GM12864 (cell line): ENCODE results near the gene TRAF5.

Experiments used
- DNase-seq: peaks from one replicate; pipeline ENCODE4 v3.0.0-alpha.2; 2011; ENCODE audit warnings: low read depth
- H3K4me3 ChIP-seq: 2 replicates; pipeline ENCODE4 v1.5.1; 2011; ENCODE audit warnings: mild to moderate bottlenecking, low read depth, low read length, control low read depth
- CTCF ChIP-seq: IDR thresholded peaks from 2 replicates; pipeline ENCODE4 v1.5.1; 2011; ENCODE audit warnings: low read depth, mild to moderate bottlenecking, moderate library complexity, low read length, control low read depth, inconsistent platforms; ENCODE audit errors: missing control alignments

Gene TRAF5

DNA sequence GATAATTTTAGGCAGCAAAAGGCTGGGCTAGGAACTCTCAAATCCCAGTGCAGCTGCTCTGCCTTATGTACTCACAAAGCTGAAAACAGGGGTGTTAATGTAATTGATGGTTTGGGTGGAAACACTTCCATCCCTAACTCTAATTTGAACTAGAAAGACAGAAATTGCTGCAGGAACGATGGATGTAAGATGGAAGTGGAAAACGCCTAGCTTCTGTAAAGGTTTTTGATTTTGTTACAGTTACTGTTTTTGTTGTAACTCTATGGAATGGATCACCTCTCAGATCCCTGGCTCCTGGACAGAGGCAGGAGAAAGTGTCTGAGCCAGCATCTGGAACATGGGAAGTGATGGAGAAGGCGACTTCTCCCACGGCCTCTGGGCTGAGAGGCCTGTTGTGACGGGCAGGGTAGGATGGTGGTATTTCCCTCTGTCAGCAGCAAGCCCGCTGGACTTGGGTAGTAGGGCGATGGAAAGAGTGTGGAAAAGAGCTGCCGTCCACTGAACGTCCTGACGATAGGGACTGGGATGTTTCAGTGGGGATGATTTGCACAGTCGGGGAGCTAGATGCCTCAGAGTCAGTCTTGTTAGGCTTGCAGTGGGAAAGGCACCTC, 1.6 kb downstream of the TRAF5 start:
- no peak for TF ChIP-seq CTCF
- peak overlapping the region; percentile 83 for H3K4me3 ChIP-seq

DNA sequence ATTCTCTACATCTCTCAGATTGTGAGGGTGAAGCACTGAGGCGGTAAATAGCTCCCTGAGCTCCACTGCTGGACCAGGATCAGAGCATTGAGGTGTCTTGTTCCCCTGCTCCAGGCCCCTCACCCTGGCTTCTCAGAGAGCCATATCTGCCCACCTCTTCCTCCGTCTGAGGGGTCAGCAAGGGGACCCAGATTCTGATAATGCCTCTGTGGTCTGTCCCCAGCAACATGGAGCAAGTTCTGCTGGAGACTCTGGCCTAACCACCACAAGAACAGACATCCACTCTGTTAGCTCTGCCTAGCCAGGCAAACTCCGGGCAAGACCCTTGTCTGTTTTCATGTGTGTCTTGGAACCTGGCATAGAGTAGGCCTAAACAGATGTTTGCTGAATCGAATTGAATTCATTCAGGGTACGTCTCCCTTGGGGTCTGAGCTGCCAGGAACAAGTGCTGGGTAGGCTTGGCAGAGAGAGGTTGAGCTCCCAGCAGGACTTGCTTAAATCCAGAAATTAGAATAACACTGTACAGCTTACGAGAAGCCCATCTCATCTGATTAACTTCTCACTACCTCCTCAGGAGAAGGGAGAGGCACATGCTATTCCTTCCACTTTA, 2.3 kb downstream of the TRAF5 start:
- no peak for DNase-seq
- TF ChIP-seq CTCF = no peak
- H3K4me3 ChIP-seq = peak overlapping the region; percentile 83

More for the DNA sequence above, 1.6 kb downstream of the TRAF5 start:
- DNase-seq = no peak

DNA sequence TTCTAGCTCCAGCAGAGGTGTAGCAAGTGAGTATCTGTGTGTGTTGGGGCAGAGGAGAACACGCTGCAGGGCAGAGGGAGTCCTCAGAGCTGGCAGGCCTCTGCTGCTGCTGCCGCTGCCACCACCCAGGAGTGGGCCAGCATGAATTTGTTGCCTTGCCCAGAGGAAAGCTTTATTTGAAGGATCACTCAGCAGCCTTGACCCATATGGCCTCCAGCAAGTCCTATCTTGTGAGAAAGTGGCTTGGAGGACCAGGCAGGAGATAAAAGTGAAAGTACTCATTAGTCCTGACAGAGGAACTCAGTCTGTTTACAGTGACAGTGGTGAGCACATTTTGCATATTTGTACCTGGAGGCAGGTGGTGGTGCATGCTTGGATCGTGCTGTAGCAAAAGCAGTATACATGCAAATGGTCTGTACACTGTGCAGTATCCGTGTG, 3.1 kb downstream of the TRAF5 start:
- H3K4me3 ChIP-seq = peak overlapping the region; percentile 83
- no peak for TF ChIP-seq CTCF
- no peak for DNase-seq

DNA sequence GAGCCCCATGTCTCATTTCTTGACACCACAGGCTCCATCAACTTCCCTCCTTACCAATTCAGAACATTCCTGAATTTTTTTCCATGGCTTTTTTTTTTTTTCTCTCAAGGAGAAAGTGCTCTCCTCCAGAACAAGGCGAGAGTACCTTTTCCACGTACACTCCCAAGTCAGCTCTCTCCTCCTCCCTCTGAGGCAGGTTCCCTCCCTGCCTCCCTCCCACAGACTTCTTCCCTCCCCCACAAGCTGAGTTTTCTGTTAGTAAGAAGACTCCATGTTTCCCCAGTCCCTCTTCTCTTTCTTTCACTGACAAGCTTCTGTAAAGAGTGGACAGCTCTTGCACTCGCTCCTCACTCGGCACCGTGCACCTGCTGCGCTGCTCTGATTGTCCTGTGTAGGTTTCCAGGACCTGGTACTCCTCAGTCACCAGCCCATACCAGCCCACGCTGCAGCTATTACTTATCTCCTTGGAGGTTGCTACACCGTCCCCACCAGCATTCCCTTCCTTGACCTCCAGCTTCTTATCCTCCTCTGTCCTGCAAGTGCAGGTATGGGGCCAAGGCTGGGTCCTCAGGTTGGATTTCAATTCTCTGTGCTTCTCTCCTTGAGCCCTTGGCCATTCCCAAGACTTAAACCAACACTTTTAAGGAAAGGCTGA, 3.8 kb downstream of the TRAF5 start:
- no peak for TF ChIP-seq CTCF
- DNase-seq = no peak
- H3K4me3 ChIP-seq = no peak overlapping the region; the same call in 1 of the 2 replicates

DNA sequence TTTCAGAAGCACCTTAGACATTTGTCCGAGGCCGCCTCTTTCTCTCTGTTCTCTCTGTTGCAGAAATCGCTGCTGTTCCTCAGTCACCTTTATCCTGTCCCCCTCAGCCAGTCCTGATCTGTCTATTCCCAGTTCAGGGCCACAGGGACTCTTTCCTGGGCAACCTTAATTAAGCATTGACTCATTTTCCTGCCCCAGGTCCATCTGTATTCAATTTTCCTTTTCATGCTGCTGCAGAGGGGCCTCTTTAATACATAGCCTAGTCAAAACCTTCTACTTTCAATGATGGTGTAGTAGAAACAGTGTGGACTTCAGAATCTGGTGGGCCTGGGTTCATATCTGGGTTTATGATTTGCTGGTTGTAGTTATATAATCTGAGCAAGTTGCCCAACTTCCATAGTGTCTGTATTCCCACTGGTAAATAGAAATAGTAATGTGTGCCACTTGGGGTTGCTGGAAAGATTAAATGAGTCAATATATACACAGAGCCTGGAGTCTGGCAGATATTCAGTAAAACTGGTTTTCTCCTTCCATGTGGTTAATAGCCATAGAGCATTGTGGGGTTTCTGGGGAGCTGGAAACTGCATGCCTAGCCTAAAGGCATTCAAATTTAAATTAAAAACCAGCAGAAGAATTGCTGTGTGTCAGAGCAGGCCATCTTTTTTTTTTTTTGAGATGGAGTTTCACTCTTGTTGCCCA, 4.5 kb downstream of the TRAF5 start:
- H3K4me3 ChIP-seq = no peak overlapping the region
- DNase-seq = no peak
- no peak for TF ChIP-seq CTCF

- DNase-seq = no peak
- H3K4me3 ChIP-seq = no peak overlapping the region
- no peak for TF ChIP-seq CTCF
Measured at GRCh38 chr1:211332036-211332616, 5.5 kb downstream of the TRAF5 start.
